SK-N-SH treated with all-trans-retinoic acid at 6 μM for 48 hours (cell line): ENCODE measurements around the gene ZNF664.

Experiments
- ATAC-seq: fragments of 200-7000 bp; cut with Tn5 transposase; 3 replicates; pipeline ENCODE4 v1.9.1; 2020; ENCODE audit warnings: mild to moderate bottlenecking, moderate library complexity
- ARNTL ChIP-seq: fragments of 450-650 bp; formaldehyde crosslinking; IDR thresholded peaks from 2 replicates; pipeline ENCODE4 v1.5.0; 2020; ENCODE audit warnings: low read depth, mild to moderate bottlenecking, moderate library complexity, borderline replicate concordance
- BACH2 ChIP-seq: fragments of 250-450 bp; sonication (Bioruptor Pico); IDR thresholded peaks from 2 replicates; pipeline ENCODE4 v1.9.0; 2021; ENCODE audit warnings: mild to moderate bottlenecking, borderline replicate concordance
- CREB5 ChIP-seq: fragments of 250-450 bp; sonication (Bioruptor Pico); IDR thresholded peaks from 2 replicates; pipeline ENCODE4 v1.5.1; 2020; ENCODE audit warnings: low read depth, mild to moderate bottlenecking, moderate library complexity
- CSDC2 ChIP-seq: fragments of 250-450 bp; sonication (Bioruptor Pico); IDR thresholded peaks from 2 replicates; pipeline ENCODE4 v1.5.0; 2020; ENCODE audit warnings: mild to moderate bottlenecking, moderate library complexity
- CSRNP3 ChIP-seq: fragments of 250-450 bp; sonication (Bioruptor Pico); IDR thresholded peaks from 2 replicates; pipeline ENCODE4 v1.5.1; 2021; ENCODE audit warnings: mild to moderate bottlenecking, moderate library complexity
- ESRRG ChIP-seq: fragments of 250-450 bp; sonication (Bioruptor Pico); IDR thresholded peaks from 2 replicates; pipeline ENCODE4 v1.6.1; 2021; ENCODE audit warnings: mild to moderate bottlenecking
- GLIS3 ChIP-seq: fragments of 250-450 bp; sonication (Bioruptor Pico); IDR thresholded peaks from 2 replicates; pipeline ENCODE4 v1.5.0; 2020; ENCODE audit warnings: mild to moderate bottlenecking, moderate library complexity
- ISL1 ChIP-seq: fragments of 250-450 bp; sonication (Bioruptor Pico); IDR thresholded peaks from 2 replicates; pipeline ENCODE4 v2.1.2; 2022; ENCODE audit warnings: mild to moderate bottlenecking, moderate library complexity
- OSR1 ChIP-seq: fragments of 250-450 bp; sonication (Bioruptor Pico); IDR thresholded peaks from 2 replicates; pipeline ENCODE4 v1.8.0; 2022; ENCODE audit warnings: moderate library complexity, mild to moderate bottlenecking, inconsistent platforms
- PATZ1 ChIP-seq: fragments of 250-450 bp; sonication (Bioruptor Pico); IDR thresholded peaks from 2 replicates; pipeline ENCODE4 v1.8.0; 2020; ENCODE audit warnings: mild to moderate bottlenecking, moderate library complexity, borderline replicate concordance
- POU6F1 ChIP-seq: fragments of 250-450 bp; sonication (Bioruptor Pico); IDR thresholded peaks from 2 replicates; pipeline ENCODE4 v1.8.0; 2021; ENCODE audit warnings: low read depth, mild to moderate bottlenecking, moderate library complexity, borderline replicate concordance
- SNAI2 ChIP-seq: fragments of 250-450 bp; sonication (Bioruptor Pico); IDR thresholded peaks from 2 replicates; pipeline ENCODE4 v1.5.0; 2020; ENCODE audit warnings: mild to moderate bottlenecking, moderate library complexity
- TOX ChIP-seq: fragments of 250-450 bp; sonication (Bioruptor Pico); IDR thresholded peaks from 2 replicates; pipeline ENCODE4 v1.8.0; 2021; ENCODE audit warnings: mild to moderate bottlenecking, moderate library complexity, borderline replicate concordance
- TSHZ2 ChIP-seq: fragments of 250-450 bp; sonication (Bioruptor Pico); IDR thresholded peaks from 2 replicates; pipeline ENCODE4 v1.5.0; 2020; ENCODE audit warnings: mild to moderate bottlenecking, moderate library complexity
- ZC3H10 ChIP-seq: fragments of 250-450 bp; sonication (Bioruptor Pico); IDR thresholded peaks from 2 replicates; pipeline ENCODE4 v1.5.1; 2021; ENCODE audit warnings: mild to moderate bottlenecking, moderate library complexity
- ZFP3 ChIP-seq: fragments of 250-450 bp; sonication (Bioruptor Pico); IDR thresholded peaks from 2 replicates; pipeline ENCODE4 v1.5.0; 2020; ENCODE audit warnings: mild to moderate bottlenecking, moderate library complexity
- ZFP30 ChIP-seq: fragments of 450-650 bp; formaldehyde crosslinking; IDR thresholded peaks from 2 replicates; pipeline ENCODE4 v1.5.0; 2022; ENCODE audit warnings: mild to moderate bottlenecking, moderate library complexity
- ZNF565 ChIP-seq: fragments of 450-650 bp; formaldehyde crosslinking; conservative IDR thresholded peaks from 2 replicates; pipeline ENCODE4 v1.5.0; 2020; ENCODE audit warnings: low read depth, mild to moderate bottlenecking, moderate library complexity
- ZNF70 ChIP-seq: fragments of 450-650 bp; formaldehyde crosslinking; IDR thresholded peaks from 2 replicates; pipeline ENCODE4 v1.5.0; 2020; ENCODE audit warnings: mild to moderate bottlenecking, moderate library complexity
- ZNF8 ChIP-seq: fragments of 450-650 bp; formaldehyde crosslinking; IDR thresholded peaks from 2 replicates; pipeline ENCODE4 v1.5.0; 2020; ENCODE audit warnings: mild to moderate bottlenecking, moderate library complexity

The ZNF664 gene

GRCh38 chr12:124046456-124046740, 73.4 kb downstream of the ZNF664 start (continued):
- TF ChIP-seq POU6F1 = no peak
- no peak for TF ChIP-seq ARNTL (CRISPR knock-in tag)
- TF ChIP-seq GLIS3 = no peak
- TF ChIP-seq ZNF70 (CRISPR knock-in tag) = no peak
- no peak for TF ChIP-seq CSDC2
- TF ChIP-seq SNAI2 (CRISPR knock-in tag) = no peak

- TF ChIP-seq ZNF565 (CRISPR knock-in tag) (no peak), CREB5 (no peak), TOX (CRISPR knock-in tag) (no peak), BACH2 (no peak), ZC3H10 (CRISPR knock-in tag) (no peak), ZFP3 (CRISPR knock-in tag) (no peak), POU6F1 (no peak)
- ATAC-seq = no peak
These were observed 74.1 kb downstream of the ZNF664 start for GRCh38 chr12:124047045-124047566.

GRCh38 chr12:124049451-124050094, 76.6 kb downstream of the ZNF664 start:
- ATAC-seq = no peak
- no peak for TF ChIP-seq ZFP30
- TF ChIP-seq CREB5 = no peak
- TF ChIP-seq ZC3H10 (CRISPR knock-in tag) = no peak
- TF ChIP-seq ISL1 (CRISPR knock-in tag) = no peak
- TF ChIP-seq POU6F1 = no peak
- TF ChIP-seq OSR1 (CRISPR knock-in tag) = no peak
- TF ChIP-seq TSHZ2 (CRISPR knock-in tag) = no peak
- no peak for TF ChIP-seq ESRRG (CRISPR knock-in tag)
- TF ChIP-seq BACH2 = no peak

- ATAC-seq = no peak
- TF ChIP-seq ZNF8 (CRISPR knock-in tag) (no peak), ZNF70 (CRISPR knock-in tag) (no peak), ARNTL (CRISPR knock-in tag) (no peak), ESRRG (CRISPR knock-in tag) (no peak), PATZ1 (no peak), CSDC2 (no peak), OSR1 (CRISPR knock-in tag) (no peak), ZNF565 (CRISPR knock-in tag) (no peak), GLIS3 (no peak), CSRNP3 (CRISPR knock-in tag) (no peak), CREB5 (no peak), TOX (CRISPR knock-in tag) (no peak), ZC3H10 (CRISPR knock-in tag) (no peak), BACH2 (no peak)
These were observed 80.8 kb downstream of the ZNF664 start for GRCh38 chr12:124053851-124054250.
